GM19463 (cell line): Measurements from ENCODE around the gene CITED2.
A peak's percentile ranks its signal among the peaks of the same experiment; 100 is the strongest.

ENCODE experiments used
- ATAC-seq: cut with Tn5 transposase; IDR thresholded peaks from one replicate; pipeline ENCODE4 v1.9.1; 2021; ENCODE audit warnings: mild to moderate bottlenecking, moderate library complexity; ENCODE audit not compliant: unreplicated experiment

Gene CITED2

GRCh38 chr6:139386404-139386803, 12.0 kb upstream of the CITED2 start:
- no peak for ATAC-seq

- no peak for ATAC-seq
These were observed 6.9 kb upstream of the CITED2 start for GRCh38 chr6:139381216-139381865.

- ATAC-seq = no peak
These were observed 6.2 kb upstream of the CITED2 start for GRCh38 chr6:139380611-139381010.

GRCh38 chr6:139380168-139380567, 5.7 kb upstream of the CITED2 start:
- ATAC-seq = no peak

- no peak for ATAC-seq
These were observed 4.5 kb upstream of the CITED2 start for GRCh38 chr6:139378882-139379341.

- ATAC-seq = no peak
These were observed 3.8 kb upstream of the CITED2 start for GRCh38 chr6:139378226-139378625.

- ATAC-seq = no peak
These were observed 2.3 kb upstream of the CITED2 start for GRCh38 chr6:139376604-139377218.

- ATAC-seq = no peak
These were observed 1.5 kb upstream of the CITED2 start for GRCh38 chr6:139376017-139376330.

GRCh38 chr6:139375226-139376016, 973 bp upstream of the CITED2 start:
- ATAC-seq = peak; percentile 49

GRCh38 chr6:139373928-139374356, 506 bp downstream of the CITED2 start:
- no peak for ATAC-seq

GRCh38 chr6:139373154-139373927, 1.1 kb downstream of the CITED2 start:
- ATAC-seq = peak; percentile 23

- no peak for ATAC-seq
These were observed 1.9 kb downstream of the CITED2 start for GRCh38 chr6:139372326-139373153.

GRCh38 chr6:139371421-139372203, 2.8 kb downstream of the CITED2 start:
- ATAC-seq = no peak

- ATAC-seq = no peak
These were observed 3.5 kb downstream of the CITED2 start for GRCh38 chr6:139370999-139371345.

- ATAC-seq = no peak
These were observed 4.0 kb downstream of the CITED2 start for GRCh38 chr6:139370283-139370998.

GRCh38 chr6:139369568-139370282, 4.7 kb downstream of the CITED2 start:
- ATAC-seq = no peak

- no peak for ATAC-seq
These were observed 5.4 kb downstream of the CITED2 start for GRCh38 chr6:139369068-139369467.

GRCh38 chr6:139368661-139369060, 5.8 kb downstream of the CITED2 start:
- no peak for ATAC-seq
